AG10803 (cell line): ENCODE data around the gene KPNB1.

ENCODE experiments used
- DNase-seq: peaks from one replicate; pipeline ENCODE4 v3.0.0; 2010; ENCODE audit warnings: low read depth
- H3K4me3 ChIP-seq: 2 replicates; pipeline ENCODE4 v1.5.1; 2011; ENCODE audit warnings: mild to moderate bottlenecking, low read length, control low read depth
- TF ChIP-seq, protein P1 (sequence below): conservative IDR thresholded peaks from 2 replicates; pipeline ENCODE4 v1.5.1; 2011; ENCODE audit warnings: mild to moderate bottlenecking, low read length, control low read depth, inconsistent platforms

KPNB1 gene

DNA sequence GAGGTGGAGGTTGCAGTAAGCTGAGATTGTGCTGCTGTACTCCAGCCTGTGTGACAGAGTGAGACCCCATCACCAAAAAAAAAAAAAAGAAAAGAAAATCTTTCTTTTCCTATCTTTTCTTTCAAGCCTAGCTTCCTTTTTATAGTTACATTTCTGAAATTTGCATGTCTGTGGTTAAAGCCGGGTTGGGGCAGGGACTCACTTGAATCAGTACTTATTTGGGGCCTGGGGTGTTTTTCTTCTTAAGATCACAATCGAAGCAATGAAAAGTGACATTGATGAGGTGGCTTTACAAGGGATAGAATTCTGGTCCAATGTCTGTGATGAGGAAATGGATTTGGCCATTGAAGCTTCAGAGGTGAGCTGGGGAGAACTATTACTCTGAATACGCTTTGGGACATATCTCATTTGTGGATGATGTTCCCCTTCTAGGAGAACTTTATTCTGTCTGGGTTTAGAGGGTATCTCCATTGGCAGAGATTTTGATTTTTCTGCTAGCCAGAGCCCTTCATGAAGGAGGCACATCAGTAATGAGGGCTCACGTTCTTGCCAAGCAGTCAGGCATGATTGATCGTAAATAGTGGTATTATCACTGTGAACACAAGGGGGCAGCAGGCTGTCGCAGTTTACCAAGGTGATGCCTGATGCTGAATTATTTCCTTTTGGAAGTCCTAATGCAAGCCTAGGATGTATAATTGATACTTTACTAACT lies 14.3 kb downstream of the KPNB1 start:
- peak; percentile 64 for DNase-seq
- H3K4me3 ChIP-seq = no peak overlapping the region
- TF ChIP-seq, protein P1, sequence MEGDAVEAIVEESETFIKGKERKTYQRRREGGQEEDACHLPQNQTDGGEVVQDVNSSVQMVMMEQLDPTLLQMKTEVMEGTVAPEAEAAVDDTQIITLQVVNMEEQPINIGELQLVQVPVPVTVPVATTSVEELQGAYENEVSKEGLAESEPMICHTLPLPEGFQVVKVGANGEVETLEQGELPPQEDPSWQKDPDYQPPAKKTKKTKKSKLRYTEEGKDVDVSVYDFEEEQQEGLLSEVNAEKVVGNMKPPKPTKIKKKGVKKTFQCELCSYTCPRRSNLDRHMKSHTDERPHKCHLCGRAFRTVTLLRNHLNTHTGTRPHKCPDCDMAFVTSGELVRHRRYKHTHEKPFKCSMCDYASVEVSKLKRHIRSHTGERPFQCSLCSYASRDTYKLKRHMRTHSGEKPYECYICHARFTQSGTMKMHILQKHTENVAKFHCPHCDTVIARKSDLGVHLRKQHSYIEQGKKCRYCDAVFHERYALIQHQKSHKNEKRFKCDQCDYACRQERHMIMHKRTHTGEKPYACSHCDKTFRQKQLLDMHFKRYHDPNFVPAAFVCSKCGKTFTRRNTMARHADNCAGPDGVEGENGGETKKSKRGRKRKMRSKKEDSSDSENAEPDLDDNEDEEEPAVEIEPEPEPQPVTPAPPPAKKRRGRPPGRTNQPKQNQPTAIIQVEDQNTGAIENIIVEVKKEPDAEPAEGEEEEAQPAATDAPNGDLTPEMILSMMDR = peak; percentile 74

DNA sequence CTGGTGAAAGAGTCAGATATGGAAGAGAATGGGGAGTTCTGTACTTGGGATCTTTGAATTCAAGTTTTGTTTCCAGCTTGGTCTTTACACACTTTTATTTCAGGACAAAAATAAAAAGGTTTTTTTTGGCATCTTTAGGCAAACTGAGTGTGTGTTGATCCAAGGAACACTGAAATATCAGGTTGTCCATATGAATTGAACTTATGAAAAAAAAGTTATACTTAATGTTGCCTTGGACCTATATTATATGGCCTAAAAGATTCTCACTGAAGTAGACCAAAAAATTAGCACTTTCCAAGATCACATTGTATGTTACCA lies 14.9 kb downstream of the KPNB1 start:
- DNase-seq = no peak
- TF ChIP-seq, protein P1 = no peak
- H3K4me3 ChIP-seq = no peak overlapping the region

DNA sequence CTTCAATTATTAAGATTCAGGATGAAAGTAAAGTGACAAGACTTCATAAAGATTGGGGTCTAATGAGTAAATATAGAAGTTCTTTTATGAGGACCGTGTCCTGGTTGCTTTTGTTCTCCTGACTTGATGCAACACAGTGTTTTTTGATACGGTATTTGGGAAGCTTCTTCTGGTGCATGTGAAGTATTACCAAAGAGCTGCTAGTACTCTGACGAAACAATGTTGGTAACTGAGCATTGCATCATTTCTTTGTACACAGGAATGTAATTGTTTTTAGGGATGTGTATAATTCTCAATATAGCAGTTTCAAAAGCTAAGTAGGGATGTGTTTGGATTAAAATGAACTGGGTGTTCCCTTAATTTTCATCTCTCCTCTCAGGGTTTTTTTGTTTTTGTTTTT lies 15.9 kb downstream of the KPNB1 start:
- H3K4me3 ChIP-seq = no peak overlapping the region
- peak; percentile 88 for DNase-seq
- TF ChIP-seq, protein P1 = no peak

DNA sequence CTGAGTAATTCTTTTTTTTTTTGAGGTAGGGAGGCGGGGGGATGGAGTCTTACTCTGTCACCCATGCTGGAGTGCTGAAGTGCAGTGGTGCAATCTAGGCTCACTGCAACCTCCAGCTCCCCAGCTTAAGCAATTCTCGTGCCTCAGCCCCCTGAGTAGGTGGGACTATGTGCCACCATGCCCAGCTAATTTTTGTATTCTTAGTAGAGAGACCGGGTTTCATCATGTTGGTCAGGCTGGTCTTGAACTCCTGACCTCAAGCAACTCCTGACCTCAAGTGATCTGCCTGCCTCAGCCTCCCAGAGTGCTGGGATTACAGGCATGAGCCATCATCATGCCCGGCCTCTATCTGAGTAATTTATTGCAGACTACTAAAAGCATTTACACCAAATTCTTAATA lies 19.4 kb downstream of the KPNB1 start:
- no peak for DNase-seq
- H3K4me3 ChIP-seq = no peak overlapping the region
- TF ChIP-seq, protein P1 = no peak

DNA sequence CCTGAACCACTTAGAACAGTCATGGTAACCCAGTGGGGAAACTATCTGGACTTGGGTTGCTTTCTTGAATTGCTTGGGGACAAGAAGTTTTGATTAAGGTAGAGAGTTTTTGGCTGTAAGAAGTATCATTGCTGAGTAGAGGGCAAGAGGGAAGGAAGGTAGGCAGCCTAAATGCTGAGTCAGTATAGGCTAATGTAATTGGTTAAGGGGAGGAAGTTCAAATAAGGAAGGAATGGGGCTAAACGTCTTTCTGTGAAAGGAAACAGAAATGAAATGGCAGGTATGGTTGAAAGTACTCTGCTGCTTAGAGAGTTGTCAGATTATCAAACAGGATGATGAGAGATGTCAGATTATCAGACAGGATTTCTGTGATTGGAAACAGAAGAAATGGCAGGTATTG lies 20.3 kb downstream of the KPNB1 start:
- TF ChIP-seq, protein P1 = no peak
- DNase-seq = no peak
- no peak overlapping the region for H3K4me3 ChIP-seq

DNA sequence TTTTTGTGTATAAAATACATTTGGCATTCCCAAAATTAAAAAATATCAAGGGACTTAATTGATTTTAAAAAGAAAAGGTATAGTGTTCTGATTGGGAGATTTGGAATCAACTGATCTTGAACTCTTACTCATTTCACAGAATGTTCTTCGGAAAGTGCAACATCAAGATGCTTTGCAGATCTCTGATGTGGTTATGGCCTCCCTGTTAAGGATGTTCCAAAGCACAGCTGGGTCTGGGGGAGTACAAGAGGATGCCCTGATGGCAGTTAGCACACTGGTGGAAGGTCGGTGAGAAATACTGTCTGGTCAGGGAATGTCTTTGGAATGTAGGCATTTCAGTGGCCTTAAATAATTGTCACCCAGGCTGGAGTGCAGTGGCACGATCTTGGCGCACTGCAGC lies 24.8 kb downstream of the KPNB1 start:
- TF ChIP-seq, protein P1 = no peak
- no peak for DNase-seq
- no peak overlapping the region for H3K4me3 ChIP-seq

DNA sequence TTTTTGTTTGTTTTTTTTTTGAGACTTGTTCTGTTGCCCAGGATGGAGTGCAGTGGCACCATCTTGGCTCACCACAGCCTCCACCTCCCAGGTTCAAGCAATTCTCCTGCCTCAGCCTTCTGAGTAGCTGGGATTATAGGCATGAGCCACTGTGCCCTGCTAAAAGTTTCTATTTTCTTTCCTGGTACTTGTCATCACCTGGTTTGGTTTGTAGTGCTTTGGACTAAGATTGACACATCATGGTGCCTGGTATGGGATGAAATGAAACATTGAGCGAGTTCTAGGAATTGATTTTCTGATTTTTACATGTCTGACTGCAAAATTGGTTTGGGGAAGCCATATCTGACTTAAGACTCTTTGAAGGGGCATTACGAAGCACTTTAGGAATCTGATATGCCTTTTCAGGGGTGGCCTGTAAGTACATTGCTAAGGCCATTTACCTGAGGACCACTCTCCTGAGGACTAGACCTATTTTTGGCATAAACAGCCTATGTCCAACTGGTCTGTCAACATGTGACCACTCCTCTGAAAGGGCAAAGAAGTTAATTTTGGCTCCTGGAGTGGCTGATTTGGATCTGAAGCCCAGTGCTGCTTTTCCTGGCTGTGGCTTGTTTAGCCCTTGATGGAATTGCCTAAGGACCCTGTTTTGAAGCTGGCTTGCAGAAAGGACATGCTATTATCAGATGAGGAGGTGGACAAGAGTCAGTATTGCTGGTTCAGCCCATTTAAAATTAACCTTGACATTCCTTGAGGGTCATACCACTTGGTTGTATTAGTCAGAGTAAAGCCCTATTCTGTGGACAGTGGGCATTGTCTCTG lies 25.9 kb downstream of the KPNB1 start:
- TF ChIP-seq, protein P1 = no peak
- H3K4me3 ChIP-seq = no peak overlapping the region
- no peak for DNase-seq
